Measurements from ENCODE around the gene RGS6. TPM values are rescaled to one million over a fixed set of nuclear protein-coding genes. Genes with fewer than 3 reads are reported as not detected.

The RGS6 gene
- total RNA-seq, 4 donors from 2014 or later: 0.83 to 2.4 (median 1.5) TPM

DNA sequence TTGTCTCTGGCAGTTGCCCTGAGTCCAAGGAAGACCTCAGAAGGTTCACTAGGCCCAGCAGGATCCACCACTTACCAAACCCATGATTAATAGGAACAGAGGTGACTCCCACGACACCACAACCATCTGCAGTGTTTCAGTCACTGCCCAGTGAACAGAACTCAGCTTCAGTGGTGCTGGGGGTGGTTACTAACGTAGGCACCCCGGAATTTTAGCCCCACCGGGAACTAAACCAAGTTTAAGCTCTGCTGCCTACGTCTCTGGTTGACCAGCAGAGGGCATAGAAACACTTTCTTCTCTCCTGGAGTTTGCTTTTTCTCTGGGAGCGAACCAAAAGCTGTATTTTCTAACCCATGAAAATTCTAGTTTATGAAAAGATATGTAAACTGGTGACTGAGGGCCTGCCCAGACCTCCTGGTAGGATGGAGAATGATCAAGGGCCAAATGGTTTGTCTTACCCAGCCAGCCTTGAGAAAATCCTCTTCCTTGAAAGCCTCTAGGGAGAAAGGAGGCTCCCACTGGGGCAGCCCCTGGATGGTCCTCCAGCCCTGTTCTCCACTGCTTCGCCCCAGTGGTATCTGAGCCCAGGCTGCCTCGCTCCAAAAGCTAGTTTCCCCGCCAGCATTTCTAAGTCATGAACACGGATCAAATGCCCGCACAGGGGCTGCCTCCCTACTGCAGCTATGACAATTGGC, 581.9 kb downstream of the RGS6 start:
- no peak for DNase-seq (ENCODE audit: extremely low spot score)
- H3K9me3 ChIP-seq: no peaks in the 10 kb centered on the region
- no peaks in the 10 kb centered on the region for H3K36me3 ChIP-seq
- H3K27me3 ChIP-seq: peaks cover 0 to 6% (median 0%) of the 10 kb centered on the region in 4 donors
- peaks cover 0 to 9% (median 7%) of the 10 kb centered on the region in 4 donors for H3K4me1 ChIP-seq
- TF ChIP-seq, protein P1, sequence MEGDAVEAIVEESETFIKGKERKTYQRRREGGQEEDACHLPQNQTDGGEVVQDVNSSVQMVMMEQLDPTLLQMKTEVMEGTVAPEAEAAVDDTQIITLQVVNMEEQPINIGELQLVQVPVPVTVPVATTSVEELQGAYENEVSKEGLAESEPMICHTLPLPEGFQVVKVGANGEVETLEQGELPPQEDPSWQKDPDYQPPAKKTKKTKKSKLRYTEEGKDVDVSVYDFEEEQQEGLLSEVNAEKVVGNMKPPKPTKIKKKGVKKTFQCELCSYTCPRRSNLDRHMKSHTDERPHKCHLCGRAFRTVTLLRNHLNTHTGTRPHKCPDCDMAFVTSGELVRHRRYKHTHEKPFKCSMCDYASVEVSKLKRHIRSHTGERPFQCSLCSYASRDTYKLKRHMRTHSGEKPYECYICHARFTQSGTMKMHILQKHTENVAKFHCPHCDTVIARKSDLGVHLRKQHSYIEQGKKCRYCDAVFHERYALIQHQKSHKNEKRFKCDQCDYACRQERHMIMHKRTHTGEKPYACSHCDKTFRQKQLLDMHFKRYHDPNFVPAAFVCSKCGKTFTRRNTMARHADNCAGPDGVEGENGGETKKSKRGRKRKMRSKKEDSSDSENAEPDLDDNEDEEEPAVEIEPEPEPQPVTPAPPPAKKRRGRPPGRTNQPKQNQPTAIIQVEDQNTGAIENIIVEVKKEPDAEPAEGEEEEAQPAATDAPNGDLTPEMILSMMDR (IDR thresholded peaks at IDR 0.05): peak; percentile 43 to 50 (median 45)
- no peak for TF ChIP-seq EP300 (IDR thresholded peaks at IDR 0.05)
- no peak for TF ChIP-seq POLR2A (IDR thresholded peaks at IDR 0.05; ENCODE audit: low read depth)
- TF ChIP-seq POLR2AphosphoS5 (IDR thresholded peaks at IDR 0.05): no peak
- H3K4me3 ChIP-seq: no peak overlapping the region
- H3K27ac ChIP-seq (replicated peaks in 1 of 4): no peak overlapping the region
- intact Hi-C loops (cut with DNase I): loop anchor here (1.0 kb wide), 1 partner anchor 391 kb away; no protein-coding TSS in a partner anchor
- 48% methylated on average over 11 of the region's 11 CpGs for WGBS

DNA sequence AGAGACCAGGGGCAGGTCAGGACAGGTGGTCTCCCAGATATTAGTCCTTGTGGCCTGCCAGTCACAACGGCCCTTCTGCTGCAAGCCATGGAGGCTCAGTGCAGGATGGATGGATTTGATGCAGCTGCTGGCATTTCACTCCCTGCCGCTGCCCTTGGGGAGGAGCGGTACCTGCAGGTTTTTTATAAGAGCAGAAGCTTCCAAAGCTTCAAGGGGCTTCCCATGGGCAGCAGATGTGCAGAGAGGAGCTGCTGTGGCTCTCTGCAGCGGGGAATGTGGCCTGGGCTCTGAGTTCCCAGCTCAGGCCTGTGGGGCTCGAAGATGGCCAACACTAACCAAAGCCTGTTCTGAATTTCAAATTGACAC, 582.4 kb downstream of the RGS6 start:
- H3K4me3 ChIP-seq: no peak overlapping the region
- H3K27ac ChIP-seq (replicated peaks in 1 of 4): no peak overlapping the region
- H3K36me3 ChIP-seq: no peaks in the 10 kb centered on the region
- H3K27me3 ChIP-seq: peaks cover 0 to 6% (median 0%) of the 10 kb centered on the region in 4 donors
- intact Hi-C loops (cut with DNase I): loop anchor here (1.0 kb wide), 1 partner anchor 391 kb away; no protein-coding TSS in a partner anchor
- WGBS: 87% methylated on average over 2 of the region's 5 CpGs
- no peak for DNase-seq (ENCODE audit: extremely low spot score)
- H3K4me1 ChIP-seq: peaks cover 0 to 9% (median 7%) of the 10 kb centered on the region in 4 donors
- H3K9me3 ChIP-seq: peaks cover 0 to under 1% (median 0%) of the 10 kb centered on the region in 4 donors
- TF ChIP-seq POLR2AphosphoS5 (IDR thresholded peaks at IDR 0.05): no peak

DNA sequence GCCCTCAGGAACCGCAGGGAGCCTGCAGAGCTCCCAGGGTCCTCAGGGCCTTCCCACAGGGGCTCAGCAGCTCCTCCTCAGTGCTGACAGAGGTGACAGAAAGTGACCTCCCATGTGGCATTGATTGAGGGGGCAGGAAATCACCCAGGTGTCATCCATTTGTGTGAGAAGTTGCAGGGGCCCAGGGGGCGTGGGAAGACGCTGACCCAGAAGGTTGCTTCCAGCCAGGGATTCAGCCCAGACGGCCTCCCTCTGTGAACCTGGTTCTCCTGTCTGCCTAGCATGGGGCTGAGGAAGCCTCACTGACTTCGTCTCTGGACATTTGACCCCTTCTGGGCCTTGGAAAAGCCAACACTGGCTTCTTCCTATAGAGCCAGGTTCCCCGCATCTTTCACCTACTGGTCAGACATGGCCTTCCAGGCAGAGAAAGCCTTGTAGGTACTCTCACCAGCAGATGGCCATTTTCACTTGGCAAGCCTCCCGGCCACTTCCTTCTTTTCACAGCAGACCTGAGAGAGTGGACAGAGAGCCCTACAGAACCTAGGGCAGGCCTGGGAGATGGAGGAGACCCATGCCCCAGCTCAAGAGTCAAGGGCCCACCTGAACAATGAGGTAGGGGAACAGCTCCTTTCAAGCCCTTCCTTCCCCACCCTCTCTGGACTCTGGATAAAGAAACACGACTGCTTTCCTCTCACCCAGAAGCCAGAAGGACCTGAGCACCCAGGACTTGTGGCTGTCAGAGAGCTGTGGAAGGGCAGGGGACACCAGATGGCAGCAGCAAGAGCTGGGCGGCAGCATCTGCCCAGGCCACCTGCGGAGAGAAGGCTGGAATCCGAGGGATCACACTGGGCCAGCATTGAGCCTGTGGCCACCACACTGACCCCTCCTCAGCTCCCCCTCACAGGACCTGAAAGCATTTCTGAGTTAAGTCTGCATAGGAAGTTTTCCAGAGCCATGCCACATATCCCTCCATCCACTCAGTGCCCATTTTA, 583.8 kb downstream of the RGS6 start:
- Histone ChIP-seq H3K27ac (replicated peaks in 1 of 4) (no peak overlapping the region), H3K4me3 (no peak overlapping the region), H3K9me3 (peaks cover 0 to 12% (median 5%) of the 10 kb centered on the region in 4 donors), H3K27me3 (peaks cover 0 to 6% (median 0%) of the 10 kb centered on the region in 4 donors), H3K36me3 (no peaks in the 10 kb centered on the region), H3K4me1 (peaks cover 0 to 9% (median 7%) of the 10 kb centered on the region in 4 donors)
- peak; percentile 64 for DNase-seq (ENCODE audit: extremely low spot score)
- intact Hi-C loops (cut with DNase I): loop anchor here (1.0 kb wide), 1 partner anchor 432 kb away; no protein-coding TSS in a partner anchor
- 73% methylated on average over 9 of the region's 11 CpGs for WGBS
- TF ChIP-seq EP300 (IDR thresholded peaks at IDR 0.05) (no peak), POLR2AphosphoS5 (IDR thresholded peaks at IDR 0.05) (no peak), POLR2A (IDR thresholded peaks at IDR 0.05; ENCODE audit: low read depth) (no peak)
- TF ChIP-seq, protein P1 (IDR thresholded peaks at IDR 0.05): no peak

DNA sequence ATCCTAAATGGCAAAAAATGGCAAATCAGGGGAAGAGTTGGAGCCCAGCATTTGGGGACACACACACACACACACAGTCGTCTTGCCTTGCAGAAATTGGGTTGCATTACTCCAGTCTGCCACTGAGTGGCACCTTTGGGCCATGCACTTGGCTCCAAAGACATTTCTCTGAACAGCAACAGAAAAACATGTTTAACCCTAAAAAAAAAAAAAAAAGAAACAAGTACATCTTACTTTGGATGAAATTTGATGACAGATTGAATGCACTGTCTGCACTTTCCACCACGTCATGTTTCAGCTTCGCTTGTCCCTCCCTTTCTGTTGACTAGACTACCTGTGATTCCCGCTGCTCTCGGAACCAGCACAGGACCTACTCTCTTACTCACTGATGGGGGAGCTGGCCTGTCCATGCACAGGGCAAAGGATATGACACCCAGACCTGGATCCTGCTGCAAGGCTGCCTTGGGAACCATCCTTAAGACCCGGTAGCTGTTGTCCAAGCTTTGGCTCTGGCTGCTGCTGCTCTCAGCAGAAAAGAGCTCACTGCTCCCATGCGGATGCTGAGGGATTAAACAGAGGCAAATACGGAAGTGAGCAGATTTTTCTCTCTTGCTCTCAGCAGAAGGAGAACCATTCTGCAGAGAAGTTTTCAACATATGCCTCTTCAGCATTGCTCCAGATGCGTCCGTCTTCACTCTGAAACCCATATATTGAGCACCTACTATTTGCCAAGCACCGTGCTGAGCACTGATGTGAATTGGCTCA, 584.9 kb downstream of the RGS6 start:
- Histone ChIP-seq H3K36me3 (no peaks in the 10 kb centered on the region), H3K9me3 (peaks cover 0 to 12% (median 5%) of the 10 kb centered on the region in 4 donors), H3K4me3 (no peak overlapping the region), H3K27ac (replicated peaks in 1 of 4) (no peak overlapping the region), H3K27me3 (peaks cover 0 to 1% (median 0%) of the 10 kb centered on the region in 4 donors), H3K4me1 (peaks cover 0 to 9% (median 7%) of the 10 kb centered on the region in 4 donors)
- intact Hi-C loops (cut with DNase I): loop anchor here (1.0 kb wide), 1 partner anchor 431 kb away; no protein-coding TSS in a partner anchor
- WGBS: 55% methylated on average over 9 of the region's 11 CpGs
- DNase-seq (ENCODE audit: extremely low spot score): no peak
- TF ChIP-seq EP300 (IDR thresholded peaks at IDR 0.05): no peak
- TF ChIP-seq, protein P1 (IDR thresholded peaks at IDR 0.05): peak; percentile 82 to 90 (median 87)
